Breast epithelium (tissue), 4 donors: ENCODE measurements around the gene SERP2. TPM values are rescaled to one million over a fixed set of nuclear protein-coding genes. Genes with fewer than 3 reads are reported as not detected.

Experiments used
- DNase-seq, 2 donors: peaks; one replicate each; pipeline ENCODE4 v3.0.0-alpha.2; 2019; ENCODE audit warnings: low spot score in 2 of 2
- H3K27ac ChIP-seq, 2 donors: fragments of 200-600 bp; sonication (generic) in 1 of 2; one replicate each; pipeline ENCODE4 v1.5.1; 2016 to 2019; ENCODE audit warnings: mild to moderate bottlenecking in 1 of 2
- H3K27me3 ChIP-seq, 2 donors: fragments of 200-600 bp; sonication (generic) in 1 of 2; one replicate each; pipeline versions ENCODE4 v1.5.1 to v1.6.0; 2017 to 2019; ENCODE audit warnings: control low read depth in 1 of 2, mild to moderate bottlenecking in 1 of 2
- H3K36me3 ChIP-seq: fragments of 200-600 bp; one replicate; pipeline ENCODE4 v1.5.1; 2019
- H3K4me1 ChIP-seq, 2 donors: fragments of 200-600 bp; sonication (generic); one replicate each; pipeline ENCODE4 v1.5.1; 2016 to 2019; ENCODE audit warnings: control low read depth in 1 of 2
- H3K4me3 ChIP-seq, 3 donors: fragments of 200-600 bp; sonication (generic); 1 replicate in 2 of 3; 2 replicates in 1 of 3; pipeline ENCODE4 v1.5.1; 2016 to 2019; ENCODE audit warnings: mild to moderate bottlenecking in 3 of 3, moderate library complexity in 2 of 3
- H3K9me3 ChIP-seq, 2 donors: fragments of 200-600 bp; sonication (generic) in 1 of 2; one replicate each; pipeline ENCODE4 v1.5.1; 2016 to 2019; ENCODE audit warnings: control low read depth in 1 of 2
- POLR2A ChIP-seq: fragments of 450-650 bp; IDR thresholded peaks from one replicate; pipeline ENCODE4 v1.6.1; 2016; ENCODE audit warnings: antibody characterized with exemption, mild to moderate bottlenecking, moderate library complexity
- POLR2AphosphoS5 ChIP-seq, 3 donors: sonication (generic); formaldehyde crosslinking; IDR thresholded peaks; one replicate each; pipeline ENCODE4 v1.6.1; 2017; ENCODE audit warnings: antibody characterized with exemption in 3 of 3
- intact Hi-C: fragments of 100-400 bp; cut with DNase I; formaldehyde crosslinking; loops from one replicate; pipeline ENCODE4 v1.15.1; 2023; ENCODE audit warnings: low total_unique reads
- total RNA-seq, 3 donors: library from RNA; depleted of rRNA; stranded (reverse); fragments of >200 nt; gene quantifications; one replicate each; pipeline ENCODE4 v1.1.0, GENCODE V29; 2016
- TF ChIP-seq, protein P1 (sequence below), 3 donors: fragments of 450-650 bp; IDR thresholded peaks; one replicate each; pipeline ENCODE4 v1.5.1; 2016 to 2017; ENCODE audit warnings: antibody characterized with exemption in 3 of 3, mild to moderate bottlenecking in 3 of 3, moderate library complexity in 3 of 3

The SERP2 gene
- total RNA-seq, 3 donors from 2014 or later: 2.6 to 6.9 (median 6.4) TPM

- DNase-seq: no peak
- peak overlapping the region; percentile 26 to 70 for H3K27ac ChIP-seq
Measured at GRCh38 chr13:44364345-44365000, 9.2 kb upstream of the SERP2 start.

GRCh38 chr13:44365008-44365407 is 8.6 kb upstream of the SERP2 start:
- no peaks in the 10 kb centered on the region for H3K36me3 ChIP-seq
- peak overlapping the region in 1 of 2 donors; percentile 70 for H3K27ac ChIP-seq
- no peaks in the 10 kb centered on the region for H3K9me3 ChIP-seq
- DNase-seq: no peak
- no peak overlapping the region for H3K4me3 ChIP-seq
- H3K4me1 ChIP-seq: no peaks in the 10 kb centered on the region
- H3K27me3 ChIP-seq: no peaks in the 10 kb centered on the region
- TF ChIP-seq, protein P1, sequence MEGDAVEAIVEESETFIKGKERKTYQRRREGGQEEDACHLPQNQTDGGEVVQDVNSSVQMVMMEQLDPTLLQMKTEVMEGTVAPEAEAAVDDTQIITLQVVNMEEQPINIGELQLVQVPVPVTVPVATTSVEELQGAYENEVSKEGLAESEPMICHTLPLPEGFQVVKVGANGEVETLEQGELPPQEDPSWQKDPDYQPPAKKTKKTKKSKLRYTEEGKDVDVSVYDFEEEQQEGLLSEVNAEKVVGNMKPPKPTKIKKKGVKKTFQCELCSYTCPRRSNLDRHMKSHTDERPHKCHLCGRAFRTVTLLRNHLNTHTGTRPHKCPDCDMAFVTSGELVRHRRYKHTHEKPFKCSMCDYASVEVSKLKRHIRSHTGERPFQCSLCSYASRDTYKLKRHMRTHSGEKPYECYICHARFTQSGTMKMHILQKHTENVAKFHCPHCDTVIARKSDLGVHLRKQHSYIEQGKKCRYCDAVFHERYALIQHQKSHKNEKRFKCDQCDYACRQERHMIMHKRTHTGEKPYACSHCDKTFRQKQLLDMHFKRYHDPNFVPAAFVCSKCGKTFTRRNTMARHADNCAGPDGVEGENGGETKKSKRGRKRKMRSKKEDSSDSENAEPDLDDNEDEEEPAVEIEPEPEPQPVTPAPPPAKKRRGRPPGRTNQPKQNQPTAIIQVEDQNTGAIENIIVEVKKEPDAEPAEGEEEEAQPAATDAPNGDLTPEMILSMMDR (IDR thresholded peaks at IDR 0.05): no peak
- TF ChIP-seq POLR2AphosphoS5 (IDR thresholded peaks at IDR 0.05) (no peak), POLR2A (no peak)
- intact Hi-C loops: no loop called here

More at GRCh38 chr13:44364345-44365000, 9.2 kb upstream of the SERP2 start:
- Histone ChIP-seq H3K9me3 (no peaks in the 10 kb centered on the region), H3K27me3 (no peaks in the 10 kb centered on the region), H3K36me3 (no peaks in the 10 kb centered on the region), H3K4me3 (no peak overlapping the region), H3K4me1 (no peaks in the 10 kb centered on the region)
- TF ChIP-seq, protein P1 (IDR thresholded peaks at IDR 0.05): no peak
- TF ChIP-seq POLR2AphosphoS5 (IDR thresholded peaks at IDR 0.05) (no peak), POLR2A (no peak)
- intact Hi-C loops: no loop called here

GRCh38 chr13:44365899-44366298 is 7.7 kb upstream of the SERP2 start:
- Histone ChIP-seq H3K27ac (no peak overlapping the region), H3K36me3 (no peaks in the 10 kb centered on the region), H3K4me1 (no peaks in the 10 kb centered on the region), H3K27me3 (no peaks in the 10 kb centered on the region), H3K4me3 (no peak overlapping the region), H3K9me3 (no peaks in the 10 kb centered on the region)
- TF ChIP-seq, protein P1 (IDR thresholded peaks at IDR 0.05): no peak
- DNase-seq: no peak
- intact Hi-C loops: no loop called here

- Histone ChIP-seq H3K36me3 (no peaks in the 10 kb centered on the region), H3K4me1 (no peaks in the 10 kb centered on the region), H3K27ac (peak overlapping the region in 1 of 2 donors; percentile 50), H3K9me3 (no peaks in the 10 kb centered on the region), H3K4me3 (no peak overlapping the region), H3K27me3 (no peaks in the 10 kb centered on the region)
- no peak for DNase-seq
- intact Hi-C loops: no loop called here
- TF ChIP-seq, protein P1 (IDR thresholded peaks at IDR 0.05): no peak
- TF ChIP-seq POLR2AphosphoS5 (IDR thresholded peaks at IDR 0.05): no peak
- no peak for TF ChIP-seq POLR2A
Measured at GRCh38 chr13:44368062-44368591, 5.5 kb upstream of the SERP2 start.

GRCh38 chr13:44368599-44369368 is 4.8 kb upstream of the SERP2 start:
- no peaks in the 10 kb centered on the region for H3K9me3 ChIP-seq
- H3K27ac ChIP-seq: peak overlapping the region in 1 of 2 donors; percentile 50
- H3K4me3 ChIP-seq: no peak overlapping the region
- intact Hi-C loops: no loop called here
- no peaks in the 10 kb centered on the region for H3K27me3 ChIP-seq
- DNase-seq: no peak
- H3K4me1 ChIP-seq: peaks cover 0 to 5% of the 10 kb centered on the region in 2 donors
- H3K36me3 ChIP-seq: no peaks in the 10 kb centered on the region
- no peak for TF ChIP-seq POLR2A
- TF ChIP-seq POLR2AphosphoS5 (IDR thresholded peaks at IDR 0.05): no peak
- TF ChIP-seq, protein P1 (IDR thresholded peaks at IDR 0.05): no peak
